Peyer's patch (tissue), 4 donors: ENCODE data around the gene PLAAT2.

Experiments used
- CTCF ChIP-seq, 6 experiments: fragments of 450-650 bp in 4 of 6; fragments of 200-600 bp in 2 of 6; sonication (generic) in 1 of 6; IDR thresholded peaks; one replicate each; pipeline ENCODE4 v1.5.1; 2017 to 2019; ENCODE audit warnings: antibody characterized with exemption in 6 of 6, mild to moderate bottlenecking in 3 of 6, moderate library complexity in 1 of 6
- POLR2A ChIP-seq, 2 donors: fragments of 450-650 bp; IDR thresholded peaks; one replicate each; pipeline ENCODE4 v1.5.1; 2017; ENCODE audit warnings: antibody characterized with exemption in 2 of 2, mild to moderate bottlenecking in 2 of 2, moderate library complexity in 2 of 2

- TF ChIP-seq CTCF (IDR thresholded peaks at IDR 0.05) = no peak
- no peak for TF ChIP-seq POLR2A (IDR thresholded peaks at IDR 0.05)
These were observed 35.5 kb downstream of the PLAAT2 start for GRCh38 chr11:63527667-63528066.
